Measurements from ENCODE around the gene ATP8B2.
"Not testable (repeated sequence)": the region's sequence is repeated elsewhere in the genome, so short reads cannot be mapped to it uniquely, and the experiment has no call there.

ATP8B2 gene

GRCh38 chr1:154347961-154348360 is 22.6 kb downstream of the ATP8B2 start:
- no peak for DNase-seq (ENCODE audit: low spot score)

GRCh38 chr1:154348429-154349076 is 23.2 kb downstream of the ATP8B2 start:
- no peak for DNase-seq (ENCODE audit: low spot score)

- DNase-seq (ENCODE audit: low spot score) = no peak
Observed at GRCh38 chr1:154349121-154349520, 23.8 kb downstream of the ATP8B2 start.

GRCh38 chr1:154350383-154350782 is 25.1 kb downstream of the ATP8B2 start:
- no peak for DNase-seq (ENCODE audit: low spot score)

- DNase-seq (ENCODE audit: low spot score) = no peak
Observed at GRCh38 chr1:154351363-154352068, 26.2 kb downstream of the ATP8B2 start.

- no peak for DNase-seq (ENCODE audit: low spot score)
Observed at GRCh38 chr1:154352245-154352580, 26.9 kb downstream of the ATP8B2 start.

- peak; percentile 27 for DNase-seq (ENCODE audit: low spot score)
Observed at GRCh38 chr1:154352581-154353459, 27.5 kb downstream of the ATP8B2 start.

- DNase-seq (ENCODE audit: low spot score) = peak; percentile 64
Observed at GRCh38 chr1:154353460-154353904, 28.2 kb downstream of the ATP8B2 start.

- DNase-seq (ENCODE audit: low spot score) = no peak
Observed at GRCh38 chr1:154353966-154354365, 28.6 kb downstream of the ATP8B2 start.

- DNase-seq (ENCODE audit: low spot score) = no peak
Observed at GRCh38 chr1:154358519-154358918, 33.2 kb downstream of the ATP8B2 start.

GRCh38 chr1:154360288-154360687 is 35.0 kb downstream of the ATP8B2 start:
- no peak for DNase-seq (ENCODE audit: low spot score)

- not testable (repeated sequence) for DNase-seq (ENCODE audit: low spot score)
Observed at GRCh38 chr1:154360881-154361280, 35.6 kb downstream of the ATP8B2 start.

- DNase-seq (ENCODE audit: low spot score) = no peak
Observed at GRCh38 chr1:154361357-154361756, 36.0 kb downstream of the ATP8B2 start.

- DNase-seq (ENCODE audit: low spot score) = no peak
Observed at GRCh38 chr1:154371436-154371835, 46.1 kb downstream of the ATP8B2 start.

GRCh38 chr1:154373777-154374357 is 48.5 kb downstream of the ATP8B2 start:
- not testable (repeated sequence) for DNase-seq (ENCODE audit: low spot score)

- no peak for DNase-seq (ENCODE audit: low spot score)
Observed at GRCh38 chr1:154379301-154379700, 54.0 kb downstream of the ATP8B2 start.

- DNase-seq (ENCODE audit: low spot score) = no peak
Observed at GRCh38 chr1:154384650-154385489, 59.5 kb downstream of the ATP8B2 start.

GRCh38 chr1:154386643-154387352 is 61.5 kb downstream of the ATP8B2 start:
- DNase-seq (ENCODE audit: low spot score) = peak; percentile 54

GRCh38 chr1:154391086-154391770 is 65.9 kb downstream of the ATP8B2 start:
- DNase-seq (ENCODE audit: low spot score) = no peak

GRCh38 chr1:154398141-154398540 is 72.8 kb downstream of the ATP8B2 start:
- DNase-seq (ENCODE audit: low spot score) = no peak

All from activated CD4-positive, alpha-beta T cell treated with anti-CD3 and anti-CD28 coated beads, Interleukin-2, Interleukin-4, amounts not matched to agents 100 ng/mL and 50 ng/mL, durations not matched to agents 16 hours and 8 hours (primary cell).